HG03378 (cell line): ENCODE measurements around the gene LHFPL6.

ENCODE experiments used
- ATAC-seq: cut with Tn5 transposase; IDR thresholded peaks from one replicate; pipeline ENCODE4 v1.9.1; 2021; ENCODE audit warnings: mild to moderate bottlenecking, moderate library complexity; ENCODE audit not compliant: unreplicated experiment

The LHFPL6 gene

DNA sequence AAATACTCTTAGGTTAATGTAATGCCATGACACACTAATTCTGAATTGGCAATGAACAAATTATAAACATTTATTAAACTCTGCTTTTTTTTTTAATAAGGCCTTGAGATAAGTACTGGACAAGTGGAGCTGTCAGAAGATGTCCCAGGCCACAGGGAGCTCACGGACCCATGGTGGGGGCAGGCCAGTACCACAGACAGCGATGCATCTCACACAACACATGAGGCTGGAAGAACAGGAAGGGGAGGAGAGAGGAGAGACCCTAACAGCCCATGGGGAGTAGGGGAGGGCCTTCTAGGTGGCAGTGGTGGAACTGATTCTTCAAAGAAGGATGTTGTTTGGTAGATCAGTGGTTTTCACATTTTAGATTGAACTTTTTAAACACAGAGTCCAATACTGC, 128.4 kb downstream of the LHFPL6 start:
- no peak for ATAC-seq

- ATAC-seq: no peak
These were observed 133.3 kb downstream of the LHFPL6 start for GRCh38 chr13:39469676-39470075.

GRCh38 chr13:39468306-39468705, 134.7 kb downstream of the LHFPL6 start:
- ATAC-seq: no peak

GRCh38 chr13:39463611-39464010, 139.4 kb downstream of the LHFPL6 start:
- no peak for ATAC-seq

DNA sequence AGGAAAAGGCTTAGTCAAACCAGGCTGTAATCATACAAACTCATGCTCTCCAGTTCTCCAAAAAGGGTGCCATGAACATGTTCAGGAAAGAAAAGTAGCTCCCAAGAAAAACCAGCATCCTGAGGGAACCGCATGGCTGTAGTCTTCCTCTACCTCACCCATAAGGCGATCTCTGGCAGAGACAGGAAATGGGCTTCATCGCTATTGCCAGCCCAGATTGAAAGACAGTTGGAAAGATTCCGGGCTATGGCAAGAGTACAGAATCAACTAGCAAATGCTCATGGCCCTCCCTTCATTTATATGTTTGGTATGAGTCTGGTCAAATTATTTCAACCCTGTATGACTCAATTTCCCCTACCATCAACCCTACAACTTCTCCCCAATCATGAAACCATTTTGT, 140.1 kb downstream of the LHFPL6 start:
- no peak for ATAC-seq

GRCh38 chr13:39462428-39462827, 140.6 kb downstream of the LHFPL6 start:
- ATAC-seq: no peak

- no peak for ATAC-seq
These were observed 141.2 kb downstream of the LHFPL6 start for GRCh38 chr13:39461685-39462266.

- ATAC-seq: no peak
These were observed 145.7 kb downstream of the LHFPL6 start for GRCh38 chr13:39457274-39457673.

- ATAC-seq: no peak
These were observed 147.3 kb downstream of the LHFPL6 start for GRCh38 chr13:39455521-39456175.

- no peak for ATAC-seq
These were observed 150.2 kb downstream of the LHFPL6 start for GRCh38 chr13:39452834-39453233.

DNA sequence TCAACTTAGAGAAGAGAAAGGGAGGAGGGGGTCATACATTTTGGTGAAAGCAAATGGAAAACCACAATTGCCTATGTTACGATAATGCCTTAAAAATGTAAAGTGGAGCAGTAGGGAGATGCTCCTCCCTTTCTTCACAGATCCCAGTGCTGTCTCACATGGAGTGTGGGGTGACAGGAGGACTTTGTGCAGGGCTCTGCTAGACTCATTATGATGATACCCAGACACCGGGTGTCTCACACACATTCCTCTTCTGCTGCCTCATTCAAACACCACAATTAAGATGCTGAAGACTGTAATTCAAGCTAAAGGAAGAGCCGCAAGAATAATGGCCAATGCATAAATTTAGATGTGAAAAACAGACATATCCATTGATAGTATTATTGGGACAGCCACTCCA, 150.6 kb downstream of the LHFPL6 start:
- no peak for ATAC-seq

GRCh38 chr13:39451860-39452301, 151.1 kb downstream of the LHFPL6 start:
- ATAC-seq: no peak

GRCh38 chr13:39451301-39451700, 151.7 kb downstream of the LHFPL6 start:
- ATAC-seq: no peak

- no peak for ATAC-seq
These were observed 152.8 kb downstream of the LHFPL6 start for GRCh38 chr13:39450176-39450575.

GRCh38 chr13:39448834-39449233, 154.2 kb downstream of the LHFPL6 start:
- ATAC-seq: no peak

- no peak for ATAC-seq
These were observed 156.1 kb downstream of the LHFPL6 start for GRCh38 chr13:39446865-39447264.

DNA sequence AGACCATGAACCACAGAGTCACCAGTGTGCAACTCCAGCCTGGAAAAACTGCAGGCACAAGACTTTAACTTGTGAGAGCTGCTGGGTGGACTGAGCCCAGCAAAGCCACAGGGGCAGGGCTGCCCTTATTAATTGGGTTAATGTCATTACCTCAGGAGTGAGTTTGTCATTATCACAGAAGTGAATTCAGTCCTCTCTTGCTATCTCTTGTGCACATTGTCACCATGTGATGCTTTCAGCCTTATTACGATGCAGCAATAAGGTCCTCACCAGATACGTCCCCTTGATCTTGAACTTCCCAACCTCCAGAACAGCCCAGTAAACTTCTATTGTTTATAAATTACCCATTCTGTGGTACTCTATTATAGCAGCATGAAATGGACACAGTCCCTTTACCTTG, 158.1 kb downstream of the LHFPL6 start:
- no peak for ATAC-seq

DNA sequence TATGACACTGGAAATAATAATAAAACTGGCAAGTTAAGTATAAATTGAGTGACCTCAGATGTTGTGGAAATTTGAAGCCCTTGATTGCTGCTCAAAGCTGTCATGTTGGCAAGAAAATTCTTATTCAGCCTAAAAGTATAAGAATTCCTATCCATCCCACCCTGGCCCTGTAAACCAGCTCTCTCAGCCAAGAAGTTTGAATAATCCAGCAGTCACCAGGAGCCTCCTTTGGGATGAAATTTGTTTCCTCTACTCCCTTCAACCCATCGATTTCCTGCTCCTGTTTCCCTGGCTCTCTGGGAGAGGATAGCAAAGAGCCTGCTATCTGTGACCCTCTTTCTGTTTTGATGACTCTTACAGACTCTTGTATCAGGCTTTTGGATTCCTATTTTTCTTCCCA, 169.3 kb downstream of the LHFPL6 start:
- ATAC-seq: no peak

DNA sequence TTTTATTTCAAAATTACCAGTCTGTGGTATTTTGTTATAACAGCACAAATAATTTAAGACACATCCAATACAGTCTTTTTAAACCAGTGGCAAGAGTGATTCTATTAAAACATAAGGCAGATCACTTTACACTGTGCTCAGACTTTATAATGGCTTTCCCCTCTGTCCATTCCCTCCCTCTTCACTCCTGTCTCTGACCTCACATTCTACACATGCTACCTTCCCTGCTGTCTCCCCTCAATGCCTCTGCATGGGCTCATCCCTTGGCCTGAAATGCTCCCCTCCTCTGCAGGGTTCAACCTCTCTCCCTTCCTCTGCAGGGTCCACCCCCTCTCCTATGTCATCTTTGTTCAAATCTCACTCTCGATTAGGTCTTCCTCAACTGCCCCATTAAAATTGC, 170.8 kb downstream of the LHFPL6 start:
- ATAC-seq: no peak

GRCh38 chr13:39422845-39423565, 180.0 kb downstream of the LHFPL6 start:
- no peak for ATAC-seq

DNA sequence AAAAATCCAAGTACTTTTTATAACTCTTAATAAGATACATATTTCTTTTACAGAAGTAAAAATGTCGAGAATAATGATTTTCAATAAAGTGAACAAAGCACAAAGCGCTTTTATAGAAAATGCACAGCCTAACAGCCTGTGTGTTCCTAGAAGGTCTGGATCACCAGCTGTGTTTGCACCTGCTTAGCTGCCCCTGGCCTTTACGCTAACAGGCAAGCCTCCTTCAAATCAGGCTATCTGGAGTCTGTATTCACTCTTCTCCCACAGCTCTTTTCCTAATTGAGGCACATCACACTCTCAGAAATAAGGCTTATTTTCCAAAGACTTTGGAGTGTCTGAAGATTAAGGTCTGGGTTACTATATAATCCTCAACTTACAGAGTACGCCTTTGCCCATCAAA, 183.1 kb downstream of the LHFPL6 start:
- ATAC-seq: no peak

- no peak for ATAC-seq
These were observed 183.9 kb downstream of the LHFPL6 start for GRCh38 chr13:39419068-39419467.
